MCF 10A (cell line): Measurements from ENCODE around the gene OR13J1. TPM values are rescaled to one million over a fixed set of nuclear protein-coding genes. Genes with fewer than 3 reads are reported as not detected.

Source experiments
- BruUV-seq: library from RNA; stranded (reverse); fragments of 400-500 nt; replicated peaks from 2 replicates; lab custom pipeline; 2021; lab: Mats Ljungman, UMichigan
- CTCF ChIA-PET: fragments of 300-600 bp; sonication (Branson Sonifier 250); formaldehyde crosslinking; extraction: SDS; loops from one replicate; lab custom pipeline; 2021; ENCODE audit warnings: antibody characterized with exemption, inconsistent platforms; lab: Yijun Ruan, JAX
- POLR2A ChIA-PET: fragments of 300-600, 350-650 bp; sonication (Branson Sonifier 250); formaldehyde crosslinking; extraction: SDS; loops from one replicate; lab custom pipeline; 2020; ENCODE audit warnings: antibody characterized with exemption, inconsistent platforms; lab: Yijun Ruan, JAX
- DNase-seq: peaks from one replicate; pipeline ENCODE4 v3.0.0-alpha.2; 2018; ENCODE audit not compliant: unreplicated experiment
- H3K27ac Mint-ChIP-seq: one replicate; pipeline ENCODE4 v1.8.0; 2022; ENCODE audit warnings: mild to moderate bottlenecking, low read depth, mixed read lengths; ENCODE audit not compliant: unreplicated experiment
- H3K27me3 Mint-ChIP-seq: one replicate; pipeline ENCODE4 v1.8.0; 2022; ENCODE audit warnings: mixed read lengths; ENCODE audit not compliant: insufficient read depth, unreplicated experiment
- H3K36me3 Mint-ChIP-seq: one replicate; pipeline ENCODE4 v1.8.0; 2022; ENCODE audit warnings: mild to moderate bottlenecking, moderate library complexity, mixed read lengths; ENCODE audit not compliant: insufficient read depth, unreplicated experiment
- H3K4me1 Mint-ChIP-seq: one replicate; pipeline ENCODE4 v1.8.0; 2022; ENCODE audit warnings: mixed read lengths; ENCODE audit not compliant: insufficient read depth, unreplicated experiment
- H3K4me3 Mint-ChIP-seq: one replicate; pipeline ENCODE4 v1.8.0; 2022; ENCODE audit warnings: mild to moderate bottlenecking, moderate library complexity, mixed read lengths; ENCODE audit not compliant: unreplicated experiment
- H3K9me3 Mint-ChIP-seq: one replicate; pipeline ENCODE4 v1.8.0; 2022; ENCODE audit warnings: mixed read lengths; ENCODE audit not compliant: unreplicated experiment
- CTCF ChIP-seq: fragments of 200-600 bp; IDR thresholded peaks from one replicate; pipeline ENCODE4 v1.8.0; 2022; ENCODE audit warnings: antibody characterized with exemption, mild to moderate bottlenecking; ENCODE audit not compliant: unreplicated experiment
- intact Hi-C: fragments of 100-400 bp; cut with micrococcal nuclease; formaldehyde crosslinking; loops from 2 replicates; pipeline ENCODE4 v1.14.1; 2022
- total RNA-seq: library from RNA; stranded (reverse); gene quantifications from 2 replicates; pipeline ENCODE4 v1.2.3, GENCODE V29; 2022

Gene OR13J1
- total RNA-seq, 1 experiment from 2014 or later: not detected

GRCh38 chr9:35829084-35829763, 41.0 kb downstream of the OR13J1 start, which contains the start of gene TMEM8B:
TMEM8B (plus strand) TSS chr9:35829228; CDS start chr9:35829448, 220 bp downstream.
- BruUV-seq: no TSS peak
- intact Hi-C loops: no loop called here
- Mint-ChIP-seq H3K9me3 (no peaks in the 10 kb centered on the region), H3K4me3 (peak within 1 kb of the TSS; percentile 81), H3K4me1 (peaks cover 41% of the 10 kb centered on the region), H3K27ac (peak within 1 kb of the TSS; percentile 71), H3K27me3 (no peaks in the 10 kb centered on the region), H3K36me3 (no peaks in the 10 kb centered on the region)
- POLR2A ChIA-PET: interaction anchor here (0.9 to 1.2 kb wide), 6 partner anchors 13 to 53 kb away, joined by 3 to 6 read pairs (median 3); partner anchors contain the start of gene HINT2
- CTCF ChIA-PET: no interaction called here
- peak; percentile 91 for DNase-seq
- no peak for TF ChIP-seq CTCF

GRCh38 chr9:35828716-35829083, 41.5 kb downstream of the OR13J1 start, which contains the start of gene FAM221B:
FAM221B (minus strand) TSS chr9:35828732; CDS start chr9:35826161, 2,571 bp downstream.
- no peak for TF ChIP-seq CTCF
- intact Hi-C loops: no loop called here
- no peaks in the 10 kb centered on the region for H3K27me3 Mint-ChIP-seq
- H3K9me3 Mint-ChIP-seq: no peaks in the 10 kb centered on the region
- H3K36me3 Mint-ChIP-seq: no peaks in the 10 kb centered on the region
- no TSS peak for BruUV-seq
- peaks cover 40% of the 10 kb centered on the region for H3K4me1 Mint-ChIP-seq
- ChIA-PET CTCF (interaction anchor here (0.9 kb wide), 1 partner anchor 36 kb away, joined by 5 read pairs; no protein-coding TSS in a partner anchor), POLR2A (interaction anchor here (0.9 to 1.2 kb wide), 6 partner anchors 12 to 54 kb away, joined by 3 to 6 read pairs (median 3); partner anchors contain the start of gene HINT2)
- H3K27ac Mint-ChIP-seq: peak within 1 kb of the TSS; percentile 71
- peak within 1 kb of the TSS; percentile 81 for H3K4me3 Mint-ChIP-seq
- no peak for DNase-seq

GRCh38 chr9:35827486-35827885, 42.7 kb downstream of the OR13J1 start:
- no TSS peak for BruUV-seq
- Mint-ChIP-seq H3K4me3 (peak overlapping the region; percentile 81), H3K27ac (peak overlapping the region; percentile 52), H3K9me3 (no peaks in the 10 kb centered on the region), H3K27me3 (no peaks in the 10 kb centered on the region), H3K36me3 (no peaks in the 10 kb centered on the region), H3K4me1 (peaks cover 40% of the 10 kb centered on the region)
- ChIA-PET CTCF (interaction anchor here (1.0 to 3.5 kb wide), 6 partner anchors 11 to 88 kb away, joined by 3 to 15 read pairs (median 6); partner anchors contain the start of gene SPAAR), POLR2A (interaction anchor here (0.5 to 2.1 kb wide), 2 partner anchors 80 to 86 kb away, joined by 3 to 11 read pairs; no protein-coding TSS in a partner anchor)
- intact Hi-C loops: no loop called here
- no peak for TF ChIP-seq CTCF
- DNase-seq: peak; percentile 31
